HL-60 (cell line): ENCODE measurements around the gene SZRD1.

Source experiments
- CTCF ChIP-seq: IDR thresholded peaks from one replicate; pipeline ENCODE4 v1.5.1; 2011; ENCODE audit warnings: low read length, control low read depth, inconsistent platforms; ENCODE audit not compliant: insufficient read depth
- GABPA ChIP-seq: IDR thresholded peaks from 2 replicates; pipeline ENCODE4 v1.6.1; 2012; ENCODE audit warnings: low read depth
- POLR2AphosphoS5 ChIP-seq: IDR thresholded peaks from 2 replicates; pipeline ENCODE4 v1.6.1; 2012; ENCODE audit warnings: low read depth
- TF ChIP-seq, protein P1 (sequence below): IDR thresholded peaks from 2 replicates; pipeline ENCODE4 v1.6.1; 2012; ENCODE audit warnings: low read depth; ENCODE audit not compliant: insufficient replicate concordance

- TF ChIP-seq CTCF (no peak), POLR2AphosphoS5 (no peak), GABPA (no peak)
- TF ChIP-seq, protein P1, sequence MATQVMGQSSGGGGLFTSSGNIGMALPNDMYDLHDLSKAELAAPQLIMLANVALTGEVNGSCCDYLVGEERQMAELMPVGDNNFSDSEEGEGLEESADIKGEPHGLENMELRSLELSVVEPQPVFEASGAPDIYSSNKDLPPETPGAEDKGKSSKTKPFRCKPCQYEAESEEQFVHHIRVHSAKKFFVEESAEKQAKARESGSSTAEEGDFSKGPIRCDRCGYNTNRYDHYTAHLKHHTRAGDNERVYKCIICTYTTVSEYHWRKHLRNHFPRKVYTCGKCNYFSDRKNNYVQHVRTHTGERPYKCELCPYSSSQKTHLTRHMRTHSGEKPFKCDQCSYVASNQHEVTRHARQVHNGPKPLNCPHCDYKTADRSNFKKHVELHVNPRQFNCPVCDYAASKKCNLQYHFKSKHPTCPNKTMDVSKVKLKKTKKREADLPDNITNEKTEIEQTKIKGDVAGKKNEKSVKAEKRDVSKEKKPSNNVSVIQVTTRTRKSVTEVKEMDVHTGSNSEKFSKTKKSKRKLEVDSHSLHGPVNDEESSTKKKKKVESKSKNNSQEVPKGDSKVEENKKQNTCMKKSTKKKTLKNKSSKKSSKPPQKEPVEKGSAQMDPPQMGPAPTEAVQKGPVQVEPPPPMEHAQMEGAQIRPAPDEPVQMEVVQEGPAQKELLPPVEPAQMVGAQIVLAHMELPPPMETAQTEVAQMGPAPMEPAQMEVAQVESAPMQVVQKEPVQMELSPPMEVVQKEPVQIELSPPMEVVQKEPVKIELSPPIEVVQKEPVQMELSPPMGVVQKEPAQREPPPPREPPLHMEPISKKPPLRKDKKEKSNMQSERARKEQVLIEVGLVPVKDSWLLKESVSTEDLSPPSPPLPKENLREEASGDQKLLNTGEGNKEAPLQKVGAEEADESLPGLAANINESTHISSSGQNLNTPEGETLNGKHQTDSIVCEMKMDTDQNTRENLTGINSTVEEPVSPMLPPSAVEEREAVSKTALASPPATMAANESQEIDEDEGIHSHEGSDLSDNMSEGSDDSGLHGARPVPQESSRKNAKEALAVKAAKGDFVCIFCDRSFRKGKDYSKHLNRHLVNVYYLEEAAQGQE = no peak
Observed at GRCh38 chr1:16367968-16368890, 1.2 kb downstream of the SZRD1 start.
